BJ (cell line): ENCODE results near the gene SH3BGRL3. TPM values are rescaled to one million over a fixed set of nuclear protein-coding genes. Genes with fewer than 3 reads are reported as not detected.
A peak's percentile ranks its signal among the peaks of the same experiment; 100 is the strongest.
"Not testable (repeated sequence)": the region's sequence is repeated elsewhere in the genome, so short reads cannot be mapped to it uniquely, and the experiment has no call there.

Experiments used
- CTCF ChIA-PET: fragments of 350-600 bp; formaldehyde crosslinking; extraction: SDS; loops from one replicate; lab custom pipeline; 2021; ENCODE audit warnings: antibody characterized with exemption, inconsistent platforms; lab: Yijun Ruan, JAX
- POLR2A ChIA-PET: fragments of 300-600 bp; sonication (Branson Sonifier 250); formaldehyde crosslinking; extraction: SDS; loops from one replicate; lab custom pipeline; 2021; ENCODE audit warnings: antibody characterized with exemption; lab: Charles Lee
- DNase-seq: peaks from one replicate; pipeline ENCODE4 v3.0.0-alpha.2; 2011; ENCODE audit warnings: low read depth
- H3K27me3 ChIP-seq: 2 replicates; pipeline ENCODE4 v1.6.0; 2011; ENCODE audit warnings: low read length; ENCODE audit not compliant: control insufficient read depth, insufficient read depth
- H3K36me3 ChIP-seq: 2 replicates; pipeline ENCODE4 v1.5.1; 2011; ENCODE audit warnings: low read length; ENCODE audit not compliant: control insufficient read depth, insufficient read depth
- H3K4me3 ChIP-seq: 2 replicates; pipeline ENCODE4 v1.5.1; 2011; ENCODE audit warnings: low read depth, mild to moderate bottlenecking, control low read depth, low read length
- CTCF ChIP-seq: IDR thresholded peaks from 2 replicates; pipeline ENCODE4 v1.5.1; 2011; ENCODE audit warnings: low read depth, mild to moderate bottlenecking, control low read depth, inconsistent platforms, low read length, moderate library complexity; ENCODE audit not compliant: insufficient read depth
- polyA minus RNA-seq: library from RNA; depleted of rRNA, polyadenylated mRNA; stranded (reverse); fragments of >200 nt; gene quantifications from 2 replicates; pipeline ENCODE4 v1.2.3, GENCODE V29; 2011; rRNA and poly(A)+ RNA removed
- polyA plus RNA-seq: library from polyadenylated mRNA; depleted of rRNA; stranded (reverse); fragments of >200 nt; gene quantifications from 2 replicates; pipeline ENCODE4 v1.2.3, GENCODE V29; 2011; rRNA removed

Gene SH3BGRL3
- polyA plus RNA-seq (298 and 309 TPM in 2 replicates), polyA minus RNA-seq (417 and 520 TPM in 2 replicates)

GRCh38 chr1:26279456-26280332, at the start of gene SH3BGRL3:
Gene SH3BGRL3, plus strand, starts transcription at chr1:26280086. Its CDS starts 70 bp downstream, at chr1:26280156.
- ChIA-PET POLR2A (no interaction called here), CTCF (interaction anchor here (0.7 to 6.2 kb wide), 12 partner anchors 9 to 135 kb away, joined by 3 to 30 read pairs (median 3); partner anchors contain the start of genes CEP85 and ZNF593)
- no peaks in the 10 kb centered on the region for H3K36me3 ChIP-seq

GRCh38 chr1:26230682-26231081, 49.2 kb upstream of the SH3BGRL3 start:
- H3K4me3 ChIP-seq, H3K36me3 ChIP-seq, POLR2A ChIA-PET, H3K27me3 ChIP-seq, DNase-seq: not testable (repeated sequence)
- CTCF ChIA-PET = interaction anchor here (1.1 to 2.3 kb wide), 3 partner anchors 9 to 67 kb away, joined by 3 to 9 read pairs (median 3); partner anchors contain the start of genes ZNF593 and ZNF593OS

More at GRCh38 chr1:26279456-26280332, at the start of gene SH3BGRL3:
- peak; percentile 73 for TF ChIP-seq CTCF
- Histone ChIP-seq H3K27me3 (no peaks in the 10 kb centered on the region), H3K4me3 (peak within 1 kb of the TSS; percentile 81)
- peak; percentile 35 for DNase-seq

- ChIA-PET POLR2A (no interaction called here), CTCF (interaction anchor here (0.7 to 4.7 kb wide), 30 partner anchors 10 to 198 kb away, joined by 3 to 46 read pairs (median 4); partner anchors contain the start of genes C1orf232, SH3BGRL3, ZNF593 and ZNF593OS)
- H3K36me3 ChIP-seq = no peaks in the 10 kb centered on the region
- H3K4me3 ChIP-seq = peak within 1 kb of the TSS; percentile 64
- TF ChIP-seq CTCF = peak; percentile 91
- no peaks in the 10 kb centered on the region for H3K27me3 ChIP-seq
- peak; percentile 70 for DNase-seq
Measured at GRCh38 chr1:26233903-26234643, 45.8 kb upstream of the SH3BGRL3 start, which contains the start of gene CEP85. Gene CEP85, plus strand, starts transcription at chr1:26234200. Its CDS starts 5,584 bp downstream, at chr1:26239784.

- TF ChIP-seq CTCF = peak; percentile 19; the same call in 1 of the 2 replicates
Measured at GRCh38 chr1:26234644-26235370, 45.1 kb upstream of the SH3BGRL3 start.

More at GRCh38 chr1:26234644-26235370, 45.1 kb upstream of the SH3BGRL3 start:
- Histone ChIP-seq H3K36me3 (no peaks in the 10 kb centered on the region), H3K4me3 (peak overlapping the region; percentile 64), H3K27me3 (no peaks in the 10 kb centered on the region)
- CTCF ChIA-PET = interaction anchor here (0.7 to 4.7 kb wide), 27 partner anchors 9 to 199 kb away, joined by 3 to 46 read pairs (median 5); partner anchors contain the start of genes C1orf232, SH3BGRL3, ZNF593 and ZNF593OS
- DNase-seq = no peak
- POLR2A ChIA-PET = no interaction called here
